Endodermal cell (in vitro differentiated cells): ENCODE data around the gene TMEM237. TPM values are rescaled to one million over a fixed set of nuclear protein-coding genes. Genes with fewer than 3 reads are reported as not detected.

Experiments
- DNase-seq: peaks from one replicate; pipeline ENCODE4 v3.0.0-alpha.2; 2017
- H3K27ac ChIP-seq: 2 replicates; pipeline ENCODE4 v1.5.1; 2013; ENCODE audit warnings: mild to moderate bottlenecking, low read depth, low read length, moderate library complexity
- H3K27me3 ChIP-seq: 2 replicates; pipeline ENCODE4 v1.6.1; 2013; ENCODE audit warnings: mild to moderate bottlenecking, low read length, moderate library complexity; ENCODE audit not compliant: insufficient read depth, control insufficient read depth, poor library complexity, severe bottlenecking
- H3K36me3 ChIP-seq: 2 replicates; pipeline ENCODE4 v1.7.0; 2013; ENCODE audit warnings: mild to moderate bottlenecking, low read length, moderate library complexity; ENCODE audit not compliant: control insufficient read depth, insufficient read depth
- H3K4me1 ChIP-seq: one replicate; pipeline ENCODE4 v1.7.0; 2013; ENCODE audit warnings: low read length; ENCODE audit not compliant: control insufficient read depth, insufficient read depth
- H3K4me3 ChIP-seq: 2 replicates; pipeline ENCODE4 v1.5.1; 2013; ENCODE audit warnings: mild to moderate bottlenecking, low read length, moderate library complexity
- H3K9ac ChIP-seq: 2 replicates; pipeline ENCODE4 v1.6.1; 2013; ENCODE audit warnings: mild to moderate bottlenecking, low read length, moderate library complexity; ENCODE audit not compliant: poor library complexity, severe bottlenecking; ENCODE audit errors: extremely low read depth
- H3K9me3 ChIP-seq: 2 replicates; pipeline ENCODE4 v1.6.1; 2013; ENCODE audit warnings: mild to moderate bottlenecking, low read length, moderate library complexity; ENCODE audit not compliant: control insufficient read depth
- H3K27ac Mint-ChIP-seq: 2 replicates; pipeline ENCODE4 v1.8.0; 2020; ENCODE audit warnings: mixed read lengths
- H3K27me3 Mint-ChIP-seq: 2 replicates; pipeline ENCODE4 v1.8.0; 2021; ENCODE audit warnings: mild to moderate bottlenecking, mixed read lengths; ENCODE audit not compliant: insufficient read depth
- H3K36me3 Mint-ChIP-seq: 2 replicates; pipeline ENCODE4 v1.8.0; 2020; ENCODE audit warnings: low read depth, mixed read lengths
- H3K4me1 Mint-ChIP-seq: 2 replicates; pipeline ENCODE4 v1.8.0; 2020; ENCODE audit warnings: mixed read lengths
- H3K4me3 Mint-ChIP-seq: 2 replicates; pipeline ENCODE4 v1.8.0; 2020; ENCODE audit warnings: mild to moderate bottlenecking, moderate library complexity, mixed read lengths
- H3K9me3 Mint-ChIP-seq: 2 replicates; pipeline ENCODE4 v1.8.0; 2020; ENCODE audit warnings: mild to moderate bottlenecking, mixed read lengths
- WGBS, 2 experiments: methylation state at CpG; one replicate each; pipeline versions ENCODE4 v1.1.5 to v1.1.7; 2013; ENCODE audit warnings: missing lambda C conversion rate in 2 of 2, mixed read lengths in 1 of 2; ENCODE audit not compliant: insufficient coverage in 1 of 2, insufficient read length in 1 of 2; 5-methylcytosine and 5-hydroxymethylcytosine counted together
- total RNA-seq, 2 donors: library from RNA; stranded (reverse); fragmentation: NEBNext Ultra II Directional in 1 of 2; extraction: Animal tissue kit (Norgen Biotek cat#: 25700) in 1 of 2; gene quantifications; 2 replicates in 1 of 2; 3 replicates in 1 of 2; pipeline ENCODE4 v1.2.1, GENCODE V29; 2021
- TF ChIP-seq, protein P1 (sequence below): fragments of 200-600 bp; sonication (generic); conservative IDR thresholded peaks from 2 replicates; pipeline ENCODE4 v1.5.0; 2021; ENCODE audit warnings: antibody characterized with exemption, mild to moderate bottlenecking

TMEM237 gene
- total RNA-seq, 2 donors from 2014 or later, result 40.3 to 49.3 TPM

DNA sequence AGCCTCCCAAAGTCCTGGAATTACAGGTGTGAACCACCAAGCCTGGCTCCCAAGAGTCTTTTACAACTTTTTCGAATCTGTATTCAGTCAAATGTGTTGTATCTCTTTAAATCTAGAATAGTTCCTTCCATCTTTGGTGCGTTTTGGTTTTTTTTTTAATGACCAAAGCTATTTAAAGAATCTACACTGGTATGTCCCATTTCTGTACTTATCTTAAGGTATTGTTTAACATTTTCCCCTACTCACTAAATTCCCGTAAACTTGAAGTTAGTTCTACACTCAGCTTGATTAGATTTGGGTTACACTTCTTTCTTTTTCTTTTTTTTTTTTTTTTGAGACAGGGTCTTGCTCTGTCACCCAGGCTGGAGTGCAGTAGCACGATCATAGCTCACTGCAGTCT, 63.8 kb downstream of the TMEM237 start:
- H3K36me3 ChIP-seq, result no peaks in the 10 kb centered on the region
- no peaks in the 10 kb centered on the region for H3K27me3 ChIP-seq
- Mint-ChIP-seq H3K27ac (no peak overlapping the region), H3K9me3 (no peaks in the 10 kb centered on the region), H3K27me3 (no peaks in the 10 kb centered on the region), H3K4me1 (no peaks in the 10 kb centered on the region), H3K36me3 (no peaks in the 10 kb centered on the region), H3K4me3 (no peak overlapping the region)
- H3K9me3 ChIP-seq, result no peaks in the 10 kb centered on the region
- H3K4me1 ChIP-seq, result no peaks in the 10 kb centered on the region
- H3K27ac ChIP-seq, result no peak overlapping the region
- H3K4me3 ChIP-seq, result no peak overlapping the region
- TF ChIP-seq, protein P1, sequence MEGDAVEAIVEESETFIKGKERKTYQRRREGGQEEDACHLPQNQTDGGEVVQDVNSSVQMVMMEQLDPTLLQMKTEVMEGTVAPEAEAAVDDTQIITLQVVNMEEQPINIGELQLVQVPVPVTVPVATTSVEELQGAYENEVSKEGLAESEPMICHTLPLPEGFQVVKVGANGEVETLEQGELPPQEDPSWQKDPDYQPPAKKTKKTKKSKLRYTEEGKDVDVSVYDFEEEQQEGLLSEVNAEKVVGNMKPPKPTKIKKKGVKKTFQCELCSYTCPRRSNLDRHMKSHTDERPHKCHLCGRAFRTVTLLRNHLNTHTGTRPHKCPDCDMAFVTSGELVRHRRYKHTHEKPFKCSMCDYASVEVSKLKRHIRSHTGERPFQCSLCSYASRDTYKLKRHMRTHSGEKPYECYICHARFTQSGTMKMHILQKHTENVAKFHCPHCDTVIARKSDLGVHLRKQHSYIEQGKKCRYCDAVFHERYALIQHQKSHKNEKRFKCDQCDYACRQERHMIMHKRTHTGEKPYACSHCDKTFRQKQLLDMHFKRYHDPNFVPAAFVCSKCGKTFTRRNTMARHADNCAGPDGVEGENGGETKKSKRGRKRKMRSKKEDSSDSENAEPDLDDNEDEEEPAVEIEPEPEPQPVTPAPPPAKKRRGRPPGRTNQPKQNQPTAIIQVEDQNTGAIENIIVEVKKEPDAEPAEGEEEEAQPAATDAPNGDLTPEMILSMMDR, result no peak
- H3K9ac ChIP-seq, result no peak overlapping the region
- WGBS, 2 experiments, result 86 to 90% methylated on average over 2 to 4 of the region's 4 CpGs
- DNase-seq, result no peak

DNA sequence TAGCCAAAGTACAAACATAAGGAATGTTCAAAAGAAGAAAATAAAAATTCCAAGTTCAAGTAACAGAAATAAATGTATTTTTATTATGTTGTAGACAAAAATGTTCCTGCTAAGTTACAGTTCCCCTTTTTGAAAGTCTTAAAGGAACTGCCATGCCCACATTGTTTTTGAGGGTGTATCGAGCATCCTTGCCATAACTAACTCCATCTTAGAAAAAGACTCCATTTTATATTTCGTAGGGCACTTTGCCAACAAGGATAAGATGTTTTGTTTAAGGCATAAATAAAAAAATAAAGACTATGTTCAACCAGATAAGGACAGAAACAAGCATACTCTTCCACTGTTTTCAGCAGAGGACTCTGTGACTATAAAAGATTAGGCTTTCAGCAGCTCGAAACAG, 67.3 kb downstream of the TMEM237 start:
- TF ChIP-seq, protein P1, result no peak
- H3K4me3 ChIP-seq, result no peak overlapping the region
- no peaks in the 10 kb centered on the region for H3K9me3 ChIP-seq
- DNase-seq, result no peak
- H3K4me1 ChIP-seq, result no peaks in the 10 kb centered on the region
- H3K9ac ChIP-seq, result no peak overlapping the region
- Mint-ChIP-seq H3K27me3 (no peaks in the 10 kb centered on the region), H3K27ac (no peak overlapping the region), H3K36me3 (no peaks in the 10 kb centered on the region), H3K4me3 (no peak overlapping the region), H3K9me3 (no peaks in the 10 kb centered on the region), H3K4me1 (no peaks in the 10 kb centered on the region)
- no peaks in the 10 kb centered on the region for H3K36me3 ChIP-seq
- H3K27ac ChIP-seq, result no peak overlapping the region
- WGBS, 2 experiments, result 85 to 100% methylated on average over 1 to 3 of the region's 3 CpGs
- no peaks in the 10 kb centered on the region for H3K27me3 ChIP-seq

DNA sequence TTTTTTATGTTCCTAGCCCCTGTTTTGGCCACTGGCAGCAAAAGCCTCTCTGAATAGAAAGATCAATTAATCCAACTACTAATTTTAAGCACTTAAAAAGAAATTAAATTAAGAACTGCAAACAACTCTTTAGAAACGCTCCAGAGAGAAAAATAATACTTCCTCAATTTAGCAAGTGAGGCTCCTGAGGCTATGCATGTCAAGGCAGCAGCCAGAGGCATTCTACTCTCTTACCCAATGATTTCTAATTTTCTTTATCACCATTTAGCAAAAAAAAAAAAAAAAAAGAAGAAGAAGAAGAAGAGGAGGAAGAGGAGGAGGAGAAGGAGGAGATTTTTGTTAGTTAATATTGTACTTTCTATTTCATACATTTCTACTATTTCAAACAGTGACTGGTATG, 68.5 kb downstream of the TMEM237 start:
- no peak overlapping the region for H3K27ac Mint-ChIP-seq
- Histone ChIP-seq H3K36me3 (no peaks in the 10 kb centered on the region), H3K4me3 (no peak overlapping the region), H3K27ac (no peak overlapping the region), H3K9me3 (no peaks in the 10 kb centered on the region), H3K27me3 (no peaks in the 10 kb centered on the region), H3K9ac (no peak overlapping the region), H3K4me1 (no peaks in the 10 kb centered on the region)
- H3K4me3 Mint-ChIP-seq, result no peak overlapping the region
- H3K27me3 Mint-ChIP-seq, result no peaks in the 10 kb centered on the region
- no peaks in the 10 kb centered on the region for H3K4me1 Mint-ChIP-seq
- DNase-seq, result no peak
- TF ChIP-seq, protein P1, result no peak
- no peaks in the 10 kb centered on the region for H3K9me3 Mint-ChIP-seq
- WGBS, 2 experiments, result 89% methylated on average over 1 of the region's 1 CpG; no CpG with 5 or more reads in 1 of the 2 experiments
- H3K36me3 Mint-ChIP-seq, result no peaks in the 10 kb centered on the region
